Upper lobe of left lung (tissue), 6 donors: ENCODE data around the gene CHAF1B. TPM values are rescaled to one million over a fixed set of nuclear protein-coding genes. Genes with fewer than 3 reads are reported as not detected.
"Not testable (repeated sequence)": the region's sequence is repeated elsewhere in the genome, so short reads cannot be mapped to it uniquely, and the experiment has no call there.

Source experiments
- ATAC-seq, 2 donors: fragments of 200-7000 bp; cut with Tn5 transposase; one replicate each; pipeline ENCODE4 v1.9.1; 2022; ENCODE audit warnings: mild to moderate bottlenecking in 2 of 2, moderate library complexity in 2 of 2; ENCODE audit not compliant: low FRiP score in 2 of 2
- DNase-seq, 2 donors: peaks; one replicate each; pipeline ENCODE4 v3.0.0-alpha.2; 2019 to 2020
- H3K27ac ChIP-seq, 4 donors: fragments of 200-600 bp; sonication (generic); one replicate each; pipeline ENCODE4 v1.5.1; 2016 to 2019
- H3K27me3 ChIP-seq, 4 donors: fragments of 200-600 bp; sonication (generic); one replicate each; pipeline ENCODE4 v1.5.1; 2017 to 2019
- H3K36me3 ChIP-seq, 4 donors: fragments of 200-600 bp; sonication (generic); one replicate each; pipeline ENCODE4 v1.5.1; 2016 to 2019
- H3K4me1 ChIP-seq, 4 donors: fragments of 200-600 bp; sonication (generic); one replicate each; pipeline ENCODE4 v1.5.1; 2018 to 2019
- H3K4me3 ChIP-seq, 4 donors: fragments of 200-600 bp; sonication (generic); one replicate each; pipeline ENCODE4 v1.5.1; 2017 to 2019; ENCODE audit warnings: mild to moderate bottlenecking in 2 of 4, moderate library complexity in 1 of 4
- H3K9me3 ChIP-seq, 4 donors: fragments of 200-600 bp; sonication (generic); one replicate each; pipeline ENCODE4 v1.5.1; 2018 to 2019
- EP300 ChIP-seq, 4 donors: sonication (generic); formaldehyde crosslinking; IDR thresholded peaks; one replicate each; pipeline ENCODE4 v1.5.1; 2017; ENCODE audit warnings: antibody characterized with exemption in 4 of 4, control low read depth in 2 of 4
- POLR2A ChIP-seq, 4 donors: fragments of 450-650 bp; IDR thresholded peaks; one replicate each; pipeline ENCODE4 v1.5.1; 2016 to 2017; ENCODE audit warnings: antibody characterized with exemption in 4 of 4, mild to moderate bottlenecking in 2 of 4
- POLR2AphosphoS5 ChIP-seq, 2 donors: sonication (generic); formaldehyde crosslinking; IDR thresholded peaks; one replicate each; pipeline ENCODE4 v1.5.1; 2017; ENCODE audit warnings: antibody characterized with exemption in 2 of 2
- WGBS, 2 donors: methylation state at CpG; one replicate each; pipeline ENCODE4 v1.1.5; 2017 to 2018; 5-methylcytosine and 5-hydroxymethylcytosine counted together
- total RNA-seq, 6 donors: library from RNA; depleted of rRNA in 4 of 6; stranded (reverse); fragments of >200 nt in 4 of 6; gene quantifications; one replicate each; pipeline versions ENCODE4 v1.1.0 to v1.2.1, GENCODE V29; 2016 to 2021
- TF ChIP-seq, protein P1 (sequence below), 6 experiments: fragments of 450-650 bp in 4 of 6; fragments of 200-600 bp in 2 of 6; sonication (generic) in 2 of 6; IDR thresholded peaks; one replicate each; pipeline ENCODE4 v1.5.1; 2016 to 2019; ENCODE audit warnings: antibody characterized with exemption in 6 of 6
- donor health status: DM: no; HTN: no; CAD: no; lungs with moderate emphysema.
- donor health status: DM: no; HTN: yes; CAD: no; lungs with severe emphysema.

Gene CHAF1B
- 1 to 10 TPM in 4 of 6 donors, under 1 TPM in 2; 0.55 to 2.1 (median 1.2) TPM for total RNA-seq

DNA sequence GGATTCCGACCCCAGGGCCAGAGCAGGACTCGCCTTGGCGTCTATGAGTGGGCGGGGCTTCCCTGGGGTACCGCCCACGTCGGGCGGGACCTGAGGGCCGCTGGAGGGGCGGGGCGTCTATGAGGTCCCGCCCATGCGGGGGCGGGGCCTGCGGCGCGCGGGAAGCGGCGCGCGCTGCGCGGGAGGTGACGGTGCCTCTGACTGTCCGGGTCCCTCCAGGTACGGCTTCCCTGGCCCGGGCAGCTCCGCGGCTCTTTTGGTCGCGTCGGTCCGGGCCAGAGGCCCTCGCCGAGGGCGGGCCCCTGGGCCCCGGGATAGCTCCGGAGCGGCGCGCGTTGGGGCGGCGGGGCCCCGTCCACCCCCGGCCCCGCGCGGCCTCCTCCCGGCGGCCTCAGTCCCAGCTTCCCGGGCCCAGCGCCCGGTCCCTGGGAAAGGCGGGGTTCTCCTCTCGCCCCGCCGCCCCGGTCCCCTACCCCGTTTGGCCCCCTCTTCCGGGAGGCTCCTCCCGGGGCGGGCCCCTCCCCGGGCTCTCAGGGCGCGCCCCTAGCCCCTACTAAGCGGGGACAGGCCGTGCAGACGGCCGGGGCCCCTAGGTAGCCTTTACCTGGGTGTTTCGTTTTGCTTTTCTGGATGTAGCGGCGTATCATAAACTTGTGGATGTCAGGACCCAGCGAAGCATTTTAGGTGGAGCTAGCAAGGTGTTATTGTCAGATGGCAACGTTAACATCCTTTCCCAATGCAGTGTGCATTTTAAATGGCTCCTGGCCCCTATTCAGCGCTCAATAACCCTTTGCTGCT is at the start of gene CHAF1B:
Gene CHAF1B, plus strand, starts transcription at position 160 of the 798 bp plus-strand sequence. CDS start 745 bp downstream, outside the sequence.
- ATAC-seq: peak; percentile 95 to 96
- H3K27ac ChIP-seq: peak within 1 kb of the TSS; percentile 5 to 71 (median 52)
- H3K9me3 ChIP-seq: no peaks in the 10 kb centered on the region
- TF ChIP-seq POLR2AphosphoS5 (IDR thresholded peaks at IDR 0.05) (peak in 1 of 2 donors; percentile 20), POLR2A (IDR thresholded peaks at IDR 0.05) (peak in 2 of 4 donors; percentile 36 to 54)
- TF ChIP-seq, protein P1, sequence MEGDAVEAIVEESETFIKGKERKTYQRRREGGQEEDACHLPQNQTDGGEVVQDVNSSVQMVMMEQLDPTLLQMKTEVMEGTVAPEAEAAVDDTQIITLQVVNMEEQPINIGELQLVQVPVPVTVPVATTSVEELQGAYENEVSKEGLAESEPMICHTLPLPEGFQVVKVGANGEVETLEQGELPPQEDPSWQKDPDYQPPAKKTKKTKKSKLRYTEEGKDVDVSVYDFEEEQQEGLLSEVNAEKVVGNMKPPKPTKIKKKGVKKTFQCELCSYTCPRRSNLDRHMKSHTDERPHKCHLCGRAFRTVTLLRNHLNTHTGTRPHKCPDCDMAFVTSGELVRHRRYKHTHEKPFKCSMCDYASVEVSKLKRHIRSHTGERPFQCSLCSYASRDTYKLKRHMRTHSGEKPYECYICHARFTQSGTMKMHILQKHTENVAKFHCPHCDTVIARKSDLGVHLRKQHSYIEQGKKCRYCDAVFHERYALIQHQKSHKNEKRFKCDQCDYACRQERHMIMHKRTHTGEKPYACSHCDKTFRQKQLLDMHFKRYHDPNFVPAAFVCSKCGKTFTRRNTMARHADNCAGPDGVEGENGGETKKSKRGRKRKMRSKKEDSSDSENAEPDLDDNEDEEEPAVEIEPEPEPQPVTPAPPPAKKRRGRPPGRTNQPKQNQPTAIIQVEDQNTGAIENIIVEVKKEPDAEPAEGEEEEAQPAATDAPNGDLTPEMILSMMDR (IDR thresholded peaks at IDR 0.05): no peak
- peaks cover 5 to 23% (median 10%) of the 10 kb centered on the region in 4 donors for H3K4me1 ChIP-seq
- H3K27me3 ChIP-seq: no peaks in the 10 kb centered on the region
- 3 to 6% methylated on average over 12 to 38 of the region's 77 CpGs for WGBS, 2 donors
- H3K36me3 ChIP-seq: no peaks in the 10 kb centered on the region
- DNase-seq: peak; percentile 88 to 96
- peak within 1 kb of the TSS; percentile 65 to 89 (median 82) for H3K4me3 ChIP-seq

DNA sequence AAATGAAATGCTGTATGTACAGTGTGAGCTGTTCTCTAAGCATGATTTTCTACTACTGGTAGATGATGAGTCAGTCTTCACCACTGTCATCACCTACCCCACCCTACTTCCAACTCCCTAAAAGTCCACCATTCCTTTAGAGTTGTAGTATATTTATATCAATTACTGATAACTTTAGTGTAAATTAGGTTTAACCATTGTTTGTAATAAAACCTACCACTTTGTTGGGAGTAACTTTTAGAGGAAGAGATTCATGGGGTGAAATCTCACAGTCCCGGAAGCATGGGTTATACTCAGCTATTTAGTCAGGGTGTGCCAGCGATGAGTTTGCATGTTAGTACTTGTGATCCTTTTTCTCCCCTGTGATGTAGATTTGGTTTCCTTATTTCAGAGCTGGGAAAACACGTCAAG is 48.1 kb upstream of the CHAF1B start:
- peak in 1 of 2 donors; percentile 70 for ATAC-seq

DNA sequence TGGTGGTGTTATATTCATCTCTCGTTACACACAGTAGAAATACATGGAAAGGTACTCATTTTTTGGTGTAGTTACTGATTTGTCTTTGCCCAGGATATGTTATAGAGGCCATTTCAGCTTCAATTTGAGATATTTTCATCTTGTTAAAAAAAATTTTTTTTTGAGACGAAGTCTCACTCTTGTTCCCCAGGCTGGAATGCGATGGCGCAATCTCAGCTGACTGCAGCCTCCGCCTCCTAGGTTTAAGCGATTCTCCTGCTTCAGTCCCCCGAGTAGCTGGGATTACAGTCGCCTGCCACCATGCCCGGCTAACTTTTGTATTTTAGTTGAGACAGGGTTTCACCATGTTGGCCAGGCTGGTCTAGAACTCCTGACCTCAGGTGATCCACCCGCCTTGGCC is 46.2 kb upstream of the CHAF1B start:
- Histone ChIP-seq H3K9me3 (no peaks in the 10 kb centered on the region), H3K36me3 (peaks cover 25 to 88% (median 56%) of the 10 kb centered on the region in 4 donors), H3K4me1 (no peaks in the 10 kb centered on the region), H3K27ac (no peak overlapping the region), H3K4me3 (no peak overlapping the region), H3K27me3 (no peaks in the 10 kb centered on the region)
- TF ChIP-seq POLR2AphosphoS5 (IDR thresholded peaks at IDR 0.05) (no peak), POLR2A (IDR thresholded peaks at IDR 0.05) (no peak), EP300 (IDR thresholded peaks at IDR 0.05) (no peak)
- TF ChIP-seq, protein P1 (IDR thresholded peaks at IDR 0.05): no peak
- DNase-seq (no peak), ATAC-seq (no peak)
- 80 to 82% methylated on average over 10 of the region's 10 CpGs for WGBS, 2 donors

More for the DNA sequence above, 48.1 kb upstream of the CHAF1B start:
- TF ChIP-seq POLR2A (IDR thresholded peaks at IDR 0.05) (no peak), EP300 (IDR thresholded peaks at IDR 0.05) (no peak), POLR2AphosphoS5 (IDR thresholded peaks at IDR 0.05) (no peak)
- TF ChIP-seq, protein P1 (IDR thresholded peaks at IDR 0.05): no peak
- Histone ChIP-seq H3K4me1 (peaks cover 5 to 10% (median 6%) of the 10 kb centered on the region in 4 donors), H3K27ac (no peak overlapping the region), H3K9me3 (no peaks in the 10 kb centered on the region), H3K4me3 (no peak overlapping the region), H3K27me3 (no peaks in the 10 kb centered on the region), H3K36me3 (peaks cover 21 to 74% (median 46%) of the 10 kb centered on the region in 4 donors)
- DNase-seq: no peak
- 92 to 94% methylated on average over 3 of the region's 3 CpGs for WGBS, 2 donors

DNA sequence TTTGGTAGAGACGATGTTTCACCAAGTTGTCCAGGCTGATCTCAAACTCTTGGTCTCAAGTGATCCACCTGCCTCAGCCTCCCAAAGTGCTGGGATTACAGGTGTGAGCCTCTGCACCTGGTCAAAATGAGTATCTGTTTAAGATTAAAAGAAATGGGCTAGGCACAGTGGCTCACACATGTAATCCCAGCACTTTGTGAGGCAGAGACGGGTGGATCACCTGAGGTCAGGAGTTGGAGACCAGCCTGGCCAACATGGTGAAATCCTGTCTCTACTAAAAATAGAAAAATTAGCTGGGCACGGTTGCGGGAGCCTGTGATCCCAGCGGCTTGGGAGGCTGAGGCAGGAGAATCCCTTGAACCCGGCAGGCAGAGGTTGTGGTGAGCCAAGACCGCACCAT is 42.6 kb upstream of the CHAF1B start:
- H3K9me3 ChIP-seq, H3K4me3 ChIP-seq, H3K27ac ChIP-seq, ATAC-seq, DNase-seq, H3K27me3 ChIP-seq, H3K4me1 ChIP-seq: not testable (repeated sequence)
- WGBS, 2 donors: 97% methylated on average over 7 of the region's 7 CpGs
- H3K36me3 ChIP-seq: peaks cover 48 to 100% (median 69%) of the 10 kb centered on the region in 4 donors

DNA sequence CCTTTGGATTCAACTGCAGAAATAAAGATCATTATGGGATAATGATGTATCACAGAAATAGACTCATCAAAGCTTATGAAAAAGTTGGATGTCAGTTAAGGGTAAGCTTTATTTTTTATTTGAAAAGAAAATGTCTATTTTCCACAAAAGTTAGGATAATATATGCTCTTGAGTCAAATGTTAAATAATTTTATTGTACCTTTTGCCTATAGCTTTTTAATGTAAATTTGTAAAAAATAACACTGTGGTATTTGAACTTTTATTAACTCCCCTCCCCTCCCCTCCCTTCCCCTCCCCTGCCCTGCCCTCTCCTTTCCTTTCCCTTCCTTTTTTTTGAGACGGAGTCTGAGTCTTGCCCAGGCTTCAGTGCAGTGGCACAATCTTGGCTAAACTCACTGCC is 40.3 kb upstream of the CHAF1B start:
- ATAC-seq: no peak
- DNase-seq: no peak
- Histone ChIP-seq H3K27me3 (no peaks in the 10 kb centered on the region), H3K36me3 (peaks cover 44 to 100% (median 70%) of the 10 kb centered on the region in 4 donors), H3K4me3 (no peak overlapping the region), H3K27ac (no peak overlapping the region), H3K4me1 (no peaks in the 10 kb centered on the region), H3K9me3 (no peaks in the 10 kb centered on the region)
- TF ChIP-seq, protein P1 (IDR thresholded peaks at IDR 0.05): no peak
- TF ChIP-seq POLR2AphosphoS5 (IDR thresholded peaks at IDR 0.05) (no peak), EP300 (IDR thresholded peaks at IDR 0.05) (no peak), POLR2A (IDR thresholded peaks at IDR 0.05) (no peak)
- WGBS, 2 donors: 73 to 85% methylated on average over 1 of the region's 1 CpG
